Uterus (tissue), 2 donors: ENCODE measurements around the gene METAP2.

Experiments
- POLR2A ChIP-seq, 2 donors: fragments of 450-650 bp; IDR thresholded peaks; one replicate each; pipeline ENCODE4 v1.6.1; 2016; ENCODE audit warnings: antibody characterized with exemption in 2 of 2, mild to moderate bottlenecking in 1 of 2, moderate library complexity in 1 of 2
- TF ChIP-seq, protein P1 (sequence below), 4 experiments: fragments of 200-600 bp in 2 of 4; fragments of 450-650 bp in 2 of 4; sonication (generic) in 2 of 4; IDR thresholded peaks; one replicate each; pipeline ENCODE4 v1.5.1; 2016 to 2019; ENCODE audit warnings: antibody characterized with exemption in 4 of 4, mild to moderate bottlenecking in 2 of 4, moderate library complexity in 1 of 4

DNA sequence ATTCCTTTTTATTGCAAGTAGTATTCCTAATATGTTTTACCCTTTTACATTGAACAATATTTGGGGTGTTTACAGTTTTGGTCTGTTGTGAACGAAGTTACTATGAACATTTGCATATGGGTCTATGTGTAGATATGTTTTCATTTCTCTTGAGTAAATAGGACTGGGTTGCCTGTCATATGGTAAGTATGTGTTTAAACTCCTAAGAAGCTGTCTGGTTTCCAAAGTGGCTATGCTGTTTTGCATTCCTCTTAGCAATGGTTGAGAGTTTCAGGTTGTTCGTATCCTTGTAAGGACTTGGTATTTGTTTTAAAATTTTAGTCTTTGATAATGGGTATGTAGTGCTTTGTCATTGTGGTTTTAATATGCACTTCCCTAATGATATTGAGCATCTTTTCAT, 6.3 kb downstream of the METAP2 start:
- TF ChIP-seq, protein P1, sequence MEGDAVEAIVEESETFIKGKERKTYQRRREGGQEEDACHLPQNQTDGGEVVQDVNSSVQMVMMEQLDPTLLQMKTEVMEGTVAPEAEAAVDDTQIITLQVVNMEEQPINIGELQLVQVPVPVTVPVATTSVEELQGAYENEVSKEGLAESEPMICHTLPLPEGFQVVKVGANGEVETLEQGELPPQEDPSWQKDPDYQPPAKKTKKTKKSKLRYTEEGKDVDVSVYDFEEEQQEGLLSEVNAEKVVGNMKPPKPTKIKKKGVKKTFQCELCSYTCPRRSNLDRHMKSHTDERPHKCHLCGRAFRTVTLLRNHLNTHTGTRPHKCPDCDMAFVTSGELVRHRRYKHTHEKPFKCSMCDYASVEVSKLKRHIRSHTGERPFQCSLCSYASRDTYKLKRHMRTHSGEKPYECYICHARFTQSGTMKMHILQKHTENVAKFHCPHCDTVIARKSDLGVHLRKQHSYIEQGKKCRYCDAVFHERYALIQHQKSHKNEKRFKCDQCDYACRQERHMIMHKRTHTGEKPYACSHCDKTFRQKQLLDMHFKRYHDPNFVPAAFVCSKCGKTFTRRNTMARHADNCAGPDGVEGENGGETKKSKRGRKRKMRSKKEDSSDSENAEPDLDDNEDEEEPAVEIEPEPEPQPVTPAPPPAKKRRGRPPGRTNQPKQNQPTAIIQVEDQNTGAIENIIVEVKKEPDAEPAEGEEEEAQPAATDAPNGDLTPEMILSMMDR (IDR thresholded peaks at IDR 0.05) = no peak
- TF ChIP-seq POLR2A (IDR thresholded peaks at IDR 0.05) = no peak
